ENCODE data around the gene MVP.
"Not testable (repeated sequence)": the region's sequence is repeated elsewhere in the genome, so short reads cannot be mapped to it uniquely, and the experiment has no call there.

The MVP gene

DNA sequence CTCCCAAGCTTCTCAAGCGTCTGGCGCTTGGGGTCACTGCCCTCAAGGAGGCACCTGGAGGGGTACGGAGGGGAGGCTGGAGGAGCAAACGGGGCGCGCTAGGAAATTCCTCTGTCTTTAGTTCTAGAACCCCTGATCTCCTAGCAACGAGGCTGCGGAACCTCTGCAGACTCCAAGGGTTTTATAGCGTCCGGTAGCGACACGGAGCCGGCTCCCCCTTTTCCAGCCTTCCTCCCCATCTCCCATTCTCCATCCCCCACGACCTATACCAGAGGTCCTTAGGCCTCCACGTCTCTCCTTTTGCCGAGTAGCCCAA lies 43.4 kb downstream of the MVP start:
- in situ Hi-C loops (cut with HindIII; ENCODE audit: low sequenced_read_pairs), result loop anchor here (5.0 to 10.0 kb wide), 3 partner anchors 36 to 59 kb away; partner anchors contain the start of gene MAZ

DNA sequence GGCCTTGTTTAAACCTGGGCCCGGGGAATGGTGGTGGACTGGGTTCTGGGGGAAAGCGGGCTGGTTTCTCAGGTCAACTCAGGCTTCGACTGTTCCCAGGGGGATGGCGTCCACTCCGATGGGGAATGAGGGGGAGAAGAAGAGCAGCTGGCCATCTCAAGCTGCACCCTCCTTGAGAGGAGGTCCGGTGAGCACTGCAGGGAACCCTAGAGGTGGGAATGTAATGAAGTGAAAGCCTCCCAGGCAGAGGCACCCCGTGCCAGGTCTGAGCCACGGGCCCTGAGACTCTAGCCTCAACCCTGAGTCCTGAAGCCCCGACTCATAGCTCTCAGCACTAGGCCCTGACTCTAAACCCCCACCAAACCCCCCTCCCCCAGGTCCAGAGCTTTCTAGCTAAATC lies 43.9 kb downstream of the MVP start:
- in situ Hi-C loops (cut with HindIII; ENCODE audit: low sequenced_read_pairs), result loop anchor here (5.0 to 10.0 kb wide), 3 partner anchors 37 to 59 kb away; partner anchors contain the start of gene MAZ

DNA sequence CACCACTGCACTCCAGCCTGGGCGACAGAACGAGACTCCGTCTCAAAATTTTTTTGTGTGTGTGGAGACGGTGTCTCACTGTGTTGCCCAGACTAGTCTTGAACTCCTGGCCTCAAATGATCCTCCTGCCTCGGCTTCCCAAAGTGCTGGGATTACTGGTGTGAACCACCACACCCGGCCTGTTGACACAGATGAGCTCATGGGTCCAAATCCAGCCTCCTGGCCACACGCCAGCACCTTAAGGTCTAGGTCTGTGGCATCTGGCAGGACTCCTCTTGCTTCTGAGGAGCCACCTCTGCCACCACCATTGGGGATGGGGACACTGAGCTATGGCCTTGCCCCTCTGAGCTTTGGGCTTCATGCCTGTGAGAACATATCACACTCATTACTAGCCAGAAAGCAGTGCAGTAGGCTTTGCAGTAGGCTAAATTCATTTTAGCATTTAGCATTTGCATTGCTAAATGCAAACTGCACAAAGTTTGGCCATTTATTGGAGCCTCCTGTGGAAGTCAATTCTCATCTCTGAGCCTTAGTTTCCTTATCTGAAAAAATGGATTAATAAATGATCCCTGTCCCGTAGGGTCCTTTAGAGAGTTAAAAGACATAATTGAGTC lies 48.2 kb downstream of the MVP start:
- in situ Hi-C loops (cut with HindIII; ENCODE audit: low sequenced_read_pairs), result loop anchor here (10.0 kb wide), 1 partner anchor 64 kb away; the partner anchor contains the start of gene MAZ

DNA sequence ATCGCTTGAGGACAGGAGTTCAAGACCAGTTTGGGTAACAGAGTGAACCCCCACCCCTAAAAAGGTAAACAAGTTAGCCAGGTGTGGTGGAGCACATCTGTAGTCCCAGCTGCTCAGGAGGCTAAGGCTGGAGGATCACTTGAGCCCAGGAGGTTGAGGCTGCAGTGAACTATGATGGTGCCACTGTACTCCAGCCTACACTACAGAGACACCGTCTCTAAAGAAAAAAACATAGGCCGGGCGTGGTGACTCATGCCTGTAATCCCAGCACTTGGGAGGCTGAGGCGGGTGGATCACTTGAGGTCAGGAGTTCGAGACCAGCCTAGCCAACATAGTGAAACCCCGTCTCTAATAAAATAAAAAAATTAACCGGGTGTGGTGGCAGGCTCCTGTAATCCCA lies 48.8 kb downstream of the MVP start:
- in situ Hi-C loops (cut with HindIII; ENCODE audit: low sequenced_read_pairs), result loop anchor here (10.0 kb wide), 1 partner anchor 64 kb away; the partner anchor contains the start of gene MAZ

DNA sequence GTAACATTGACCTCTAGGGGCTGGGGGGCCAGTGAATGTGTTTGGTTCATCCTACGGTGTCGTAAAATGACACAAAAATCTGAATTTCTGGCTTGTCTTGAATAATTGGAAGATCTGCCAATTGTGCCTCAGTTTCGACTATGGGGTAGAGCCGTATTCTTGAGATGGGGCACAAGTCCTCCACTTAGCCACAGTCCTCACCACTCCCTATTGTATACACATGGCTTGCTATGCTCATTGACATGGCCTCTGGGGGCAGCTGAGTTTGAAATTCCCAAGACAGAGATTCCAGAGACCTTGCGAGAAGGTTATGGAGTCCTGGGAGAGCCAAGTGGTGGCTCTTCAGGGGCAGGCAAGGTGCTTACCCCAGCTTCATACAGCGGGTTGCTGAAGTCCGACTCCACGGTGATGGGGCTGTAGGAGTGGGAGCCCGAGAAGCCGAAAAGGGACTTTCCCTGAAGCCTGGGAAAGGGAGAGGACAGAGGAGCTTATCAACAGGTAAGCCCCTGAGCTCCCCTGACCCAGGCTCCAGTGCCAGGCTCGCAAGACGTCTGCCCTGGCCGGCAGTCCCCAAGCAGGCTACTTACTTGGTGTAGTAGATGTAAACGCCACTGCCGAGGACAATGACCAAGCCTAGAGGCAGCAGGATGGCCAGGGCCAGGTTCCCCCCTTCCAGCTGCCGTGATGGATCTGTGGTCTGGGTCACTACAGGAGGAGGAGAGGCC lies 51.7 kb downstream of the MVP start:
- in situ Hi-C loops (cut with HindIII; ENCODE audit: low sequenced_read_pairs), result no loop called here

DNA sequence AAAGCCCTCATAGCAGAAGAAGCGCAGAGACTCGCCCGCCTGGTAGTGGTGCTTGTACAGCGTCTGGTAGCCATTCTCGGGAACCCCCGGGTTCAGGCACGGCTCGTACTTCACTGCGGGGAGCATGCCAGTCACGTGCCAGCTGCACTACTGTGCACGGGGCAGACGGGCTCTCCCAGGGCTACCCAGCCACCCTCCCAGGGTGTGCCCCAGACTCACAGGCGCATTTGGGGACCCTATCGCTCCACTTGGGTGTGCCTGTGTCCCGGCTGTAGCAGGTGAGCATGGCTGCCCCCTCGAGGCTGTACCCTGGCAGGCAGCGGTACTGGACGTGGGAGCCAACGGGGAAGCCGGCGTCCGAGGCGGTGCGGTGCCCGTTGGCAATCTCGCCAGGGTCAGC lies 53.1 kb downstream of the MVP start:
- in situ Hi-C loops (cut with HindIII; ENCODE audit: low sequenced_read_pairs), result no loop called here

DNA sequence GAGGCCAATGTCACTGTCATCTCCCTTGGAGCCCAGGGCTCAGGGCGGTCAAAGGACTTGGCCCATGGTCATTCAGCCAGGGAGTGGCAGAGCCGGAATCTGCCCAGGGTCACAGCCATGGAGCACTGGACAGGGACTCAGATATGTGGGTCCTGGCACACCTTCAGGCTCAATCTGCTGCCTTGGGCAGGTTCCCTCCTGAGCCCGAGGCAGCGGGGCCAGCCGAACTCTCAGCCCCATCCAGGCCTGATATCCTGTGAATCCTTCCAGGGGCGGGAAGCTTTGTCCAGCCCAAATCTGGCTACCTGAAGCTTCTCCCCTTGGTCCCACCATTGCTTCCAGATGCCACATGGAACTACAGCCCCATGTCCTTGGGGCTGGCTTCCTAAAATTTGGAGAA lies 54.9 kb downstream of the MVP start:
- in situ Hi-C loops (cut with HindIII; ENCODE audit: low sequenced_read_pairs), result no loop called here

DNA sequence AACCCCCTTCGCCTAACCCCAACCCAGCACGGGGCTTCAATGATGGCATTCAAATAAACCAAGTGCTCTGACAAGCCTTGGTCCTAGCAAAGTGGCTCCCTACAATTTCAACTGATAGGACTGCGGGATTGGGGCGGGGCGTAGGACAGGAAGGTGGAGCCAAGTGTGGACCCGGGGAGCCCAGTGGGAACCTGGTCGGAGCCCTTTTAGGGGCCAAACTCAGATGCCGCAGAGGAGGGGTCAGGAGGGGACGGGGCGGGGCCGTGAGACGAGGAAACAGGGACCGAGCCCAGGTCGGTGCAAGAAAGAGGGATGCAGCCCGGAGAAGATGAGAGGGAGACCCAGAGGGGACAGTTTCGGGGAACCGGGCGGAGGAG lies 55.9 kb downstream of the MVP start:
- in situ Hi-C loops (cut with HindIII; ENCODE audit: low sequenced_read_pairs), result no loop called here

DNA sequence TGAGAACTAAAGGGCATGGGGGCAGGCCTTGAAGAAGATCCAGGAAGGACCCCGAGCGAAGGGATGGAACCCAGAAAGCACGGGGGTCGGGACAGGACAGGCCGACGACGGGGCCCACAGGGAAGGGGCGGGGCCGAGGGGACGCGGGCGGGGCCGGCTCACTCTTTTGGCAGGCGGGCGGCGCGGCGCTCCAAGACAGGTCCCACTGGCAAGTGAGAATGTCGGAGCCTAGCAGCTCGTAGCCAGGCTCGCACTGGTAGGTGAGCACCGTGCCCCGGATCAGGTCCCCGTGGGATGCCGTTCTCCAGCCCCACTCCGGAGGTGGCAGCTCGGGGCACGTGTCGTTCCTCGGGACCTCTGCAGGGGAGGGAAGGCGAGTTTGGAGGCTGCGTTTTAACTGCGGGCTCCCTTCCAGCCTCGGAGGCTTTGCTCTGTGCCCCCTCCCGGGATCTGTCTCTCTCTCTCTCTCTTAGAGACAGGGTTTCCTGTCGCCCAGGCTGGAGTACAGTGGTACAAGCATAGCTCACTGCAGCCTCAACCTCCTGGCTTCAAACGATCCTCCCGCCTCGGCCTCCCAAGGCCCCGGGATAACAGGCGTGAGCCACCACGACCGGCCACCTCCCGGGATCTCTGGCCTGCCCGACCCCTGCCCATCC lies 56.5 kb downstream of the MVP start:
- in situ Hi-C loops (cut with HindIII; ENCODE audit: low sequenced_read_pairs), result no loop called here

DNA sequence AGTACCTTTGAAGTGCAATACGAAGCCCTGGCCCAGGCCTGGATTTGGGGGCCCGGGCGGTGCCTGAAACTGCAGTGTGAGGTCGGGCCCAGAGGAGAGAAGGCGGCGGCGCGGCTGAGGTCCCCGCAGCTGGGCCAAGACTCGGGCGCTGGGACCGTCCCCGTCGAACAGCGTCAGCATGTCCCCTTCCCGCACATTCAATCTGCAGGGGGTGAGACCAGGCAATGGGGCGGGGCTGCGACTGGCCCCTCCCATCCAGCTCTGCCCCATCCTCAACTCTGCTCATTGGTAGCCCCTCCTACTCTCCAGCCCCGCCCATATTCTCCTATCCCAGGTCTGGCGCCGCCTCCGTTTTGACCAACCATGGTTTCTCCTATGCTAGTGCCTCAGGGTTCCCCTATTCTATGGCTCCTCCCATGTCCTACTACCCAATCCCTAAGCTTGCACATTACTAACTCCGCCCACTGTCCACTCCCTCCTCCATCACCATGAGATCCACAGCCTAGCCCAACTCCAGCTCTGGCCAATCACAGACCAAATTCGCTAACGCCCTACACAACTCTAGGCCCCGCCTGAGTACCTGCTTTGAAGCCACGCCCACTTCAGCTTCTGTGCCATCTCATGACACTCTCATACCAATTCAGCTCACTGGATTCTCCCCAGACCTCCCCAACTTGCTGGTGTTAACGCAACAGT lies 57.2 kb downstream of the MVP start:
- in situ Hi-C loops (cut with HindIII; ENCODE audit: low sequenced_read_pairs), result no loop called here

DNA sequence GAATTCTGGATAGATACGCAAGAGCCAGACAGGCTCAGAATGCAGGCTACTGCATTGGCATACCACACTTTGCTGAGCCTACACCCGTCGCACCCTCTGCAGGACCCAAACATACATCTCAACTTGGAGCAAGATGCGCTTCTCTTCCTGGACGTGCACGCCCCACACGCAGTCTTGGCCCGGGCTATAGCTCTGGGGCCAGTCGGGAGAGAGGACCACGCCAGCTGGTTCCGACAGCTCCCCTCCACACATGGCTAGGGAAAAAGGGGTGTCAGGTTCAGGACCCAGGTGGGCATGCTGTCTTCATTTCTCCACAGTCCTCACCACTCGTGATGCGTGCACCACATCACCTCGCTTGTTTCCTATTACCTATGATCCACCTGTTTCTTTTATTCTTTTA lies 57.9 kb downstream of the MVP start:
- in situ Hi-C loops (cut with HindIII; ENCODE audit: low sequenced_read_pairs), result no loop called here

DNA sequence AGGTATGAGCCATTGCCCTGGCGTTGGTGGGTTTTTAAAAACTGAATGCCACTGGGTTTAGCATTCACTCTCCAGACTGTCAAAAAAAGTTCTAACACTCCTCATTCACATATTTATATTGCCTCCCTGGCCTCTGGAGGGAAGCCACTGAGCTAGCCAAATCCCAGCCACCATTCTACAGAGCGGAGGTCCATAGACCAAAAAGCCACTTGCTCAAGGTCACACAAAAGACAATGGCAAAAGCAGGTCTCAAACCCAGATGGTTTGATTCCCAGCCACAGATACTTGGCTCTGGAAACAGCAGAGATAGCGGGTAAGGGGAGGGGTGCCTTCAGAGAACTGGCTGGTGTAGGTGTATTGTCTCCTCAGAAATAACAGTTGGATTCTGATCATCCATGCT lies 60.8 kb downstream of the MVP start:
- in situ Hi-C loops (cut with HindIII; ENCODE audit: low sequenced_read_pairs), result no loop called here

DNA sequence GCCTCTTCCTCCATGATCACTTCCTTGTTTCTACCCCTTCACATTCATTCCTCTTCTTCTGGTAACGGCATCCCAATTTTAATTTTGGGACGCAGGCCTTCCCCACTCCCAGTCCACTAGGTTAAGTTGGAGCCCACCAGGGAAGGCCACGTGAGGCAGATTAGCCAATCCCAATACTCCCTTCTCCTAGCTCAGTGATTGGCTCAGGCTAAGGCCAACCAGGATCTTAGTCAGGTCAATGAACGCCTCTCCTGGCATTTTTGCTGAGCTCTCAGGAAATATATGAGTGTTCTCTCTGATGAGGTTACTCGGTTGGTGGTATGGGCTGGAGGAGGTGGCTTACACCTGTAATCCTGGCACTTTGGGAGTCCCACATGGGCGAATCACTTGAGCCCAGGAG lies 63.7 kb downstream of the MVP start:
- in situ Hi-C loops (cut with HindIII; ENCODE audit: low sequenced_read_pairs), result no loop called here

DNA sequence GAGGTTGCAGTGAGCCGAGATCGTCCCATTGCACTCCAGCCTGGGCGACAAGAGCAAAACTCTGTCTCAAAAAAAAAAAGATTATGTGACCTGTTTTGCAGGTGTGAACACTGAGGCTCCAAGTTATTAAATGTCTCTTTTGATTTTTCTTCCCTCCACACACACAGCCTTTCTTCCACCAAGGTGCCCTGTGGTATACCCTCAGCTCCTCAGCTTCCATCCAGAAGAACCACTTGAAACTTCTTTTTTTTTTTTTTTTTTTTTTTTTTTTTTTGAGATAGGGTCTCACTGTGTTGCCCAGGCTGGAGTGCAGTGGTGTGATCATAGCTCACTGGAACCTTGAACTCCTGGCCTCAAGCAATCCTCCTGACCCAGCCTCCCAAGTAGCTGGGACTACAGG lies 69.1 kb downstream of the MVP start:
- in situ Hi-C loops (cut with HindIII; ENCODE audit: low sequenced_read_pairs), result not testable (repeated sequence)

DNA sequence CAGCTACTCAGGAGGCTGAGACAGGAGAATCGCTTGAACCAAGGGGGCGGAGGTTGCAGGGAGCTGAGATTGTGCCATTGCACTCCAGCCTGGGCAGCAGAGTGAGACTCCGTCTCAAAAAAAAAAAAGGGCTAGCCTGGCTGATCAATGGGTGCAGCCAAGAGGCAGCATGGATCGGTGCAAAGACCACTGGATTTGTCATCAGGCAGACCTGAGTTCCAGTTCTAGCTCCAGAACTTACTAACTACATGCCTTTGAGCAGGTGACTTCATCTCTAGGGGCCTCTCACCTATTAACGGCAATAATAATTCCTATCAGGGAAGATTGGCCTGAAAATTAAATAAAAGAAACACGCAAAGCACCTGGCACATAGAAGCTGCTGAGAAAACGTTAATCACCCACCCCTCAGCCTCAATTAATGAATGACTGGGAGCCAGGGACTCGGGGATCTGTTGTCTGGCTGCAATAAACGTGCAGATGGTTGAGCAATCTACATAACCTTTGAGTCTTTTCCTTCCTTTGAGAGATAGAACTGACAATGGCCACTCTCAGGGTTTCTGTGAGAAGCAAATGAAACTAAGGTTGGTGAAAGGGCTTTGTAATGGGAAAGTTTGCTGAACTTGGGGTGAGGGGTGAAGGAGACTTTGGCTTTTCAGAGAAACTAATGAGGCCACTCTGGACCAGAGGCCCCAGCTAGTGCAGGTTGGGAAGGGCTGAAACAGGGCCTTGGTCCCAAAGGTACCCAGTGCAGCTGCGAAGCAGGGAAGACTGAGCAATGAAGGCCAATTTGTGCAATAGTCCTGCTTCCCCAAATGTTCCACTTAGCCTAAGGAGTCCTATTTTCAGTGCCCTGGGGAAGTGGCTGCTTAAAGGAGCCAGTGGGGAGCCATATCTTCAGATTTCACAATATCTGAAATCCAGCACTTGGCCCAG lies 71.5 kb downstream of the MVP start:
- in situ Hi-C loops (cut with HindIII; ENCODE audit: low sequenced_read_pairs), result no loop called here

DNA sequence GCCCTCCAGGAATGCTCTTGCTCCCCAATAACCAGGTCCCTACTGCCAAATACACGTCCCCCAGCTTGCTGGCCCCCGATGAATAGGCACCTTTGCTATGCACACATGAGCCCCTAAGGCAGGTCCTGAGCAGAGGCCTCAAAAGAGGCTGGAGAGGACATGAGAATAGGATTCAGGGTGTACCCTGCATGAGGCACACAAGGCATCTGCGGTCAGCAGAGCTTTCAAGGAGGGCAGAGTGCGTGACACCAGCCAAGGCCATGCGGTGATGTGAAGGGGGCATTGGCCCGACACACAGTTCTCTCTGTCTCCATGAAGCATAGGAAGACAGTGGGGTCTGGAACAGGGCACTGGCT lies 72.2 kb downstream of the MVP start:
- in situ Hi-C loops (cut with HindIII; ENCODE audit: low sequenced_read_pairs), result no loop called here

DNA sequence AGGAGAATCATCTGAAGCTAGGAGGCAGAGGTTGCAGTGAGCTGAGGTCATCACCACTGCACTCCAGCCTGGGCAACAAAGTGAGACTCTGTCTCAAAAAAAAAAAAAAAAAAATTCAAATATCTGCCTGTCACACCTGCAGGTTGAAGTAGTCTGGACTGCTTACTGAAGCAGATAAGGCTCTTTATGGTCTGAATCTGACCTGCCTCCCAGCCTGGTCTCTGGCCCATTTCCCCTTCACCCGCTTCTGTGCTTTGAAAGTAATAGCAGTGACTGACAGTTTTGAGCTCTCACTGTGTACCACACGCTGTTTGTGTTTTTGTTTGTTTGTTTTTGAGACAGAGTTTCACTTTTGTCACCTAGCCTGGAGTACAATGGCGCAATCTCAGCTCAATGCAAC lies 73.3 kb downstream of the MVP start:
- in situ Hi-C loops (cut with HindIII; ENCODE audit: low sequenced_read_pairs), result no loop called here

DNA sequence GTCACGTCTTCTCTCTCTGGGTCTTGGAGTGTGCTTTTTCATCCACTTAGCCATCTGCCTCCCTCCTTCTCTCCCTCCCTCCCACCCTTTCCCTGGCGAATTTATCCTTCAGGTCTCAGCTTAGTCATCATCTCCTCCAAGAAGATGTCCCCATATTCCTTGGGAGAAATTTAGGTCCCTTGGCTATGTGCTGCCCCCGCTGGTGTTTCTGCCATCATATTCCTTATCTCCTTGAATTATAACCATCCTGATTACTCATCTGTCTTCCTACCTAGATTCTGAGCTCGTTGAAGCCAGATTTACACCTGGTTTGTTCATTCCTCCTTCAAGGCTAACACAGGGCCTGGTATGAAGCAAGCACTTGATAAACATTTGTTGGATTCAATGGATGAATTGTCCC lies 74.1 kb downstream of the MVP start:
- in situ Hi-C loops (cut with HindIII; ENCODE audit: low sequenced_read_pairs), result no loop called here

DNA sequence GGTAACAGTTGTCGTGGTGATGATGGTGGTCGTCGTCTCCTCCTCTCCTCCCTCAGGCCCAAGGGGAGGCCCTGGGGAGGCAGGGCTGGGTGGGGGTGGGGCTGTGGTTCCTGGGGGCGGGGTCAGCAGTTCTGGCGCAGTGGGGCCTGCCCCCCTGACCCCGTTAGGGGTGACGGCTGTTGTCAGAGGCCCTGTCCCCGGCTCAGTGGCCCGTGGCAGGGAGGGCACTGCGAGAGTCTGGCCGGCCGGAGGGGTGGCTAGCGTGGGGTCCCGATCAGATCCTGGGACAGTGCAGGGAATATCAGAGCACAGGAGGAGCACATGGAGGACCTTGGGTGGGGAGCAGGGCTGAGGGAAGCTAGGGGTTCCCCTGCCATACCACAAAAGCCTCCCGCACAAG lies 76.6 kb downstream of the MVP start:
- in situ Hi-C loops (cut with HindIII; ENCODE audit: low sequenced_read_pairs), result no loop called here

DNA sequence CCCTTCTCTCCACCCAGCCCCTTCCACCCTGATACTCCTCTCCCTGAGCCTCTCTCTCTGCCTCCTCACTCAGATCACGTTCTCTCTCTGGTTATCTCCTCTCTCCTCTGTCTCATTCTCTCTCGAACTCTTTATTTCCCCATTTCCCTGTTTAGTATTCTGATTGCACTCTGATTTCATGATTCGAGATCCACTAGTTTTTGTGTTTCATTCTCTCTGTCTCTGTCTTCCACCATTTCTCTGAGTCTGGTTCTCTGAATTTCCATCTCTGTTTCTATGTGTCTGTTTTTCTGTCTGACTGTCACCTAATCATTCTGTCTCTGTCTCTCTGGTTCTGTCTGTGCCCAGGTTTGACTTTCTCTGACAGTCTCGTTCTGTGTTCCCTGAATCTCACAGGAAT lies 77.1 kb downstream of the MVP start:
- in situ Hi-C loops (cut with HindIII; ENCODE audit: low sequenced_read_pairs), result no loop called here
